Dendritic cell treated with granulocyte-macrophage colony-stimulating factor and Interleukin-4, amounts not matched to agents 40 ng/mL and 50 ng/mL, for 4 days (primary cell): ENCODE measurements around the gene CEP57.

Source experiments
- H3K27ac Mint-ChIP-seq: one replicate; pipeline ENCODE4 v1.8.0; 2022; ENCODE audit warnings: mild to moderate bottlenecking, mixed read lengths
- H3K27me3 Mint-ChIP-seq: one replicate; pipeline ENCODE4 v1.8.0; 2022; ENCODE audit warnings: mild to moderate bottlenecking, mixed read lengths
- H3K36me3 Mint-ChIP-seq: one replicate; pipeline ENCODE4 v1.8.0; 2022; ENCODE audit warnings: low read depth, mixed read lengths
- H3K4me1 Mint-ChIP-seq: one replicate; pipeline ENCODE4 v1.8.0; 2022; ENCODE audit warnings: low read depth, mixed read lengths
- H3K4me3 Mint-ChIP-seq: one replicate; pipeline ENCODE4 v1.8.0; 2022; ENCODE audit warnings: mild to moderate bottlenecking, moderate library complexity, mixed read lengths
- H3K9me3 Mint-ChIP-seq: one replicate; pipeline ENCODE4 v1.8.0; 2022; ENCODE audit warnings: mixed read lengths
- intact Hi-C: fragments of 100-400 bp; cut with micrococcal nuclease; formaldehyde crosslinking; loops from one replicate; pipeline ENCODE4 v1.15.0; 2022

The CEP57 gene

GRCh38 chr11:95790123-95790932 is at the start of gene CEP57:
TSS of gene CEP57 (plus strand) at chr11:95790498. CDS start at chr11:95790699, 201 bp downstream.
- Mint-ChIP-seq H3K36me3 (peaks cover 44% of the 10 kb centered on the region), H3K9me3 (no peaks in the 10 kb centered on the region), H3K27ac (peak within 1 kb of the TSS; percentile 100), H3K4me3 (peak within 1 kb of the TSS; percentile 99), H3K4me1 (peaks cover 31% of the 10 kb centered on the region), H3K27me3 (no peaks in the 10 kb centered on the region)
- intact Hi-C loops, result no loop called here

- Mint-ChIP-seq H3K27ac (no peak overlapping the region), H3K9me3 (no peaks in the 10 kb centered on the region), H3K36me3 (no peaks in the 10 kb centered on the region), H3K27me3 (no peaks in the 10 kb centered on the region), H3K4me3 (no peak overlapping the region), H3K4me1 (no peaks in the 10 kb centered on the region)
- intact Hi-C loops, result no loop called here
Observed at GRCh38 chr11:95750101-95750500, 40.2 kb upstream of the CEP57 start.

- H3K27me3 Mint-ChIP-seq, result no peaks in the 10 kb centered on the region
- no peaks in the 10 kb centered on the region for H3K36me3 Mint-ChIP-seq
- H3K9me3 Mint-ChIP-seq, result no peaks in the 10 kb centered on the region
- intact Hi-C loops, result no loop called here
- no peaks in the 10 kb centered on the region for H3K4me1 Mint-ChIP-seq
- no peak overlapping the region for H3K27ac Mint-ChIP-seq
- no peak overlapping the region for H3K4me3 Mint-ChIP-seq
Observed at GRCh38 chr11:95751515-95751914, 38.8 kb upstream of the CEP57 start.

GRCh38 chr11:95760941-95761340 is 29.4 kb upstream of the CEP57 start:
- H3K27ac Mint-ChIP-seq, result no peak overlapping the region
- no peak overlapping the region for H3K4me3 Mint-ChIP-seq
- no peaks in the 10 kb centered on the region for H3K9me3 Mint-ChIP-seq
- H3K4me1 Mint-ChIP-seq, result no peaks in the 10 kb centered on the region
- no peaks in the 10 kb centered on the region for H3K36me3 Mint-ChIP-seq
- H3K27me3 Mint-ChIP-seq, result no peaks in the 10 kb centered on the region
- intact Hi-C loops, result no loop called here

- no peaks in the 10 kb centered on the region for H3K9me3 Mint-ChIP-seq
- no peak overlapping the region for H3K4me3 Mint-ChIP-seq
- H3K4me1 Mint-ChIP-seq, result peaks cover 12% of the 10 kb centered on the region
- no peak overlapping the region for H3K27ac Mint-ChIP-seq
- H3K27me3 Mint-ChIP-seq, result no peaks in the 10 kb centered on the region
- H3K36me3 Mint-ChIP-seq, result no peaks in the 10 kb centered on the region
- intact Hi-C loops, result no loop called here
Observed at GRCh38 chr11:95762534-95762933, 27.8 kb upstream of the CEP57 start.

GRCh38 chr11:95764267-95764898 is 25.9 kb upstream of the CEP57 start:
- no peak overlapping the region for H3K27ac Mint-ChIP-seq
- H3K27me3 Mint-ChIP-seq, result no peaks in the 10 kb centered on the region
- peaks cover 6% of the 10 kb centered on the region for H3K36me3 Mint-ChIP-seq
- no peaks in the 10 kb centered on the region for H3K9me3 Mint-ChIP-seq
- peaks cover 19% of the 10 kb centered on the region for H3K4me1 Mint-ChIP-seq
- intact Hi-C loops, result loop anchor here (1.0 to 2.0 kb wide), 2 partner anchors 613 to 696 kb away; no protein-coding TSS in a partner anchor
- H3K4me3 Mint-ChIP-seq, result no peak overlapping the region

GRCh38 chr11:95766701-95767100 is 23.6 kb upstream of the CEP57 start:
- H3K27me3 Mint-ChIP-seq, result no peaks in the 10 kb centered on the region
- H3K36me3 Mint-ChIP-seq, result peaks cover 15% of the 10 kb centered on the region
- H3K9me3 Mint-ChIP-seq, result no peaks in the 10 kb centered on the region
- intact Hi-C loops, result no loop called here
- H3K4me1 Mint-ChIP-seq, result peaks cover 19% of the 10 kb centered on the region
- no peak overlapping the region for H3K27ac Mint-ChIP-seq
- H3K4me3 Mint-ChIP-seq, result no peak overlapping the region

- intact Hi-C loops, result no loop called here
- Mint-ChIP-seq H3K9me3 (no peaks in the 10 kb centered on the region), H3K36me3 (peaks cover 23% of the 10 kb centered on the region), H3K4me1 (peaks cover 19% of the 10 kb centered on the region), H3K27me3 (no peaks in the 10 kb centered on the region), H3K4me3 (no peak overlapping the region), H3K27ac (no peak overlapping the region)
Observed at GRCh38 chr11:95767498-95767897, 22.8 kb upstream of the CEP57 start.

GRCh38 chr11:95768521-95768920 is 21.8 kb upstream of the CEP57 start:
- Mint-ChIP-seq H3K27me3 (no peaks in the 10 kb centered on the region), H3K4me1 (peaks cover 19% of the 10 kb centered on the region), H3K4me3 (no peak overlapping the region), H3K36me3 (peaks cover 30% of the 10 kb centered on the region), H3K9me3 (no peaks in the 10 kb centered on the region), H3K27ac (no peak overlapping the region)
- intact Hi-C loops, result no loop called here

GRCh38 chr11:95776859-95777258 is 13.4 kb upstream of the CEP57 start:
- Mint-ChIP-seq H3K27ac (no peak overlapping the region), H3K36me3 (peaks cover 88% of the 10 kb centered on the region), H3K27me3 (no peaks in the 10 kb centered on the region), H3K9me3 (no peaks in the 10 kb centered on the region), H3K4me1 (no peaks in the 10 kb centered on the region), H3K4me3 (no peak overlapping the region)
- intact Hi-C loops, result no loop called here

- Mint-ChIP-seq H3K9me3 (no peaks in the 10 kb centered on the region), H3K36me3 (peaks cover 89% of the 10 kb centered on the region), H3K4me1 (no peaks in the 10 kb centered on the region), H3K27me3 (no peaks in the 10 kb centered on the region), H3K27ac (no peak overlapping the region), H3K4me3 (no peak overlapping the region)
- intact Hi-C loops, result no loop called here
Observed at GRCh38 chr11:95778699-95779098, 11.6 kb upstream of the CEP57 start.

- no peaks in the 10 kb centered on the region for H3K9me3 Mint-ChIP-seq
- H3K27ac Mint-ChIP-seq, result no peak overlapping the region
- no peaks in the 10 kb centered on the region for H3K27me3 Mint-ChIP-seq
- H3K36me3 Mint-ChIP-seq, result peaks cover 89% of the 10 kb centered on the region
- peaks cover 5% of the 10 kb centered on the region for H3K4me1 Mint-ChIP-seq
- intact Hi-C loops, result loop anchor here (10.0 kb wide), 1 partner anchor 1156 kb away; no protein-coding TSS in a partner anchor
- H3K4me3 Mint-ChIP-seq, result no peak overlapping the region
Observed at GRCh38 chr11:95780544-95780943, 9.8 kb upstream of the CEP57 start.

GRCh38 chr11:95788921-95789505 is 1.3 kb upstream of the CEP57 start:
- peaks cover 29% of the 10 kb centered on the region for H3K4me1 Mint-ChIP-seq
- H3K27me3 Mint-ChIP-seq, result no peaks in the 10 kb centered on the region
- intact Hi-C loops, result loop anchor here (1.0 to 10.0 kb wide), 4 partner anchors 601 to 1164 kb away; partner anchors contain the start of genes CWC15, JRKL and KDM4D
- peak overlapping the region; percentile 99 for H3K4me3 Mint-ChIP-seq
- peak overlapping the region; percentile 100 for H3K27ac Mint-ChIP-seq
- H3K9me3 Mint-ChIP-seq, result no peaks in the 10 kb centered on the region
- peaks cover 57% of the 10 kb centered on the region for H3K36me3 Mint-ChIP-seq

GRCh38 chr11:95789506-95790122 is 684 bp upstream of the CEP57 start, which contains the start of gene FAM76B:
TSS of gene FAM76B (minus strand) at chr11:95789782. CDS start at chr11:95789478, 304 bp downstream.
- Mint-ChIP-seq H3K36me3 (peaks cover 51% of the 10 kb centered on the region), H3K4me1 (peaks cover 31% of the 10 kb centered on the region), H3K27ac (peak within 1 kb of the TSS; percentile 100), H3K27me3 (no peaks in the 10 kb centered on the region), H3K4me3 (peak within 1 kb of the TSS; percentile 99), H3K9me3 (no peaks in the 10 kb centered on the region)
- intact Hi-C loops, result loop anchor here (1.0 to 10.0 kb wide), 4 partner anchors 601 to 1165 kb away; partner anchors contain the start of genes CWC15, JRKL and KDM4D
